ENCODE results near the gene PLA1A. TPM values are rescaled to one million over a fixed set of nuclear protein-coding genes. Genes with fewer than 3 reads are reported as not detected.

The PLA1A gene
- total and polyA plus RNA-seq, 2 donors (not counting 1 experiment from before 2014, with no cell fraction given) = 0.27 to 0.28 TPM

DNA sequence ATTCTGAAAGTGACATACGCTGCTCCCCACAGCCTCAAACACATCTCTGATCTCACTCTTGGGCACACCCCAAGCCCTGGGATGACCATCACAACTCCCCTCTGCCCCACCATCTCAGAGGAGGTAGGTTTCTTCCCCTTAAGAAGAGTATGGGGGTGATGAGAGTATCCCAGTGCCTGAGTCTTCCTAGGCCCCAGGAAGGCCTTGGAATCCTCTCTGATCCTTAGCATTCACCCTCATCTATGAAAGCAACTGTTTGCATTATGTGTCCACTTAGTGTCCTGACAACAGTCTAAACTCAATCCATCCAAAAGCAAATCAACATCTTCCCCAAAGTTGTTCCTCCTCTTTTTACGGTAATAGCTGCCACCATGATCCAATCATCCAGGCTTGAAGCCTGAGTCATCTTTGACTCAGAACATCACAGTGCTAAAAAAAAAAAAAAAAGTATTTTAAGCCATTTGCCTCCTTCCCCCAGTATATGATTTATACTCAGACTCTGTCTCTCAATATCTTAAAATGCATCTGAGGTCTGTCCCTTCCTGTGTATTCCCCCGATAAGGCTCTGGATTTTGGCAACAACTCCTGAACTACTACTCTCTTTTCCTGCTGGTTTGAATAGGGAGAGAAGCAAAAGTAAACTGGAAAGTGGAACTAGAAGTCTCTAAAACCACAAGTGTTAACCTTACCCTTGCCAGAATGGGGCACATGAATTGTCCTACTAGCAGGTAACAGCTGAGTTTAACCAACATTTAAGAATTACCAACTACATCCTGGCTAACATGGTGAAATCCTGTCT is 40.2 kb downstream of the PLA1A start:
- Histone ChIP-seq H3K4me3 (ENCODE audit: control extremely low read depth in 1 of 5, extremely low read depth in 1 of 5, insufficient read depth in 1 of 5, low read depth in 2 of 5, low read length in 4 of 5) (peak overlapping the region in 2 of 5 experiments; percentile 29 to 30), H3K4me1 (ENCODE audit: control insufficient read depth in 2 of 2, insufficient read depth in 2 of 2, low read length in 2 of 2) (peaks cover 16 to 20% of the 10 kb centered on the region in 2 donors), H3K79me2 (ENCODE audit: control insufficient read depth, insufficient read depth, low read length) (no peaks in the 10 kb centered on the region), H3K27me3 (replicated peaks in 1 of 4; ENCODE audit: control extremely low read depth in 1 of 4, control insufficient read depth in 3 of 4, insufficient read depth in 4 of 4, low read length in 3 of 4) (no peaks in the 10 kb centered on the region), H3K9ac (ENCODE audit: low read length) (peak overlapping the region; percentile 31), H3K9me3 (ENCODE audit: control extremely low read depth in 1 of 3, control insufficient read depth in 2 of 3, insufficient read depth in 1 of 3, low read length in 2 of 3) (no peaks in the 10 kb centered on the region), H3K27ac (ENCODE audit: low read length in 2 of 2) (peak overlapping the region in 1 of 2 donors; percentile 65), H3K4me2 (replicated peaks; ENCODE audit: low read depth, low read length, poor library complexity, severe bottlenecking) (peak overlapping the region; percentile 61), H3K36me3 (replicated peaks in 1 of 2; ENCODE audit: control extremely low read depth in 1 of 2, control insufficient read depth in 1 of 2, extremely low read depth in 1 of 2, insufficient read depth in 2 of 2, low read length in 1 of 2) (peaks cover 0 to 4% of the 10 kb centered on the region in 2 experiments), H2AFZ (ENCODE audit: insufficient read depth, low read depth, low read length, poor library complexity, severe bottlenecking) (no peak overlapping the region), H4K20me1 (ENCODE audit: control insufficient read depth, insufficient read depth, low read length, poor library complexity, severe bottlenecking) (no peaks in the 10 kb centered on the region)
- peak; percentile 60 for ATAC-seq (ENCODE audit: low read depth)
- no peaks in the 10 kb centered on the region for H3K27me3 Mint-ChIP-seq
- peaks cover 4% of the 10 kb centered on the region for H3K9me3 Mint-ChIP-seq (ENCODE audit: insufficient read depth)
- no CpG with 5 or more reads among the region's 3 CpGs for WGBS (ENCODE audit: insufficient coverage)
- H3K27ac Mint-ChIP-seq = peak overlapping the region; percentile 97
- H3K4me1 Mint-ChIP-seq = peaks cover 24% of the 10 kb centered on the region
- H3K4me3 Mint-ChIP-seq = peak overlapping the region; percentile 85
- peak; percentile 65 for DNase-seq
- intact Hi-C loops (cut with micrococcal nuclease) = loop anchor here (1.0 to 2.0 kb wide), 2 partner anchors 62 to 79 kb away; partner anchors contain the start of gene CD80
- CTCF ChIA-PET = interaction anchor here (0.8 kb wide), 1 partner anchor 42 kb away, joined by 6 read pairs; no protein-coding TSS in a partner anchor
- POLR2A ChIA-PET = interaction anchor here (0.7 to 1.2 kb wide), 4 partner anchors 17 to 340 kb away, joined by 7 to 16 read pairs (median 11); no protein-coding TSS in a partner anchor
- TF ChIP-seq EZH2 (IDR thresholded peaks at IDR 0.05; ENCODE audit: borderline replicate concordance, insufficient read depth, low read depth, low read length, poor library complexity, severe bottlenecking) = no peak
- TF ChIP-seq, protein P1, sequence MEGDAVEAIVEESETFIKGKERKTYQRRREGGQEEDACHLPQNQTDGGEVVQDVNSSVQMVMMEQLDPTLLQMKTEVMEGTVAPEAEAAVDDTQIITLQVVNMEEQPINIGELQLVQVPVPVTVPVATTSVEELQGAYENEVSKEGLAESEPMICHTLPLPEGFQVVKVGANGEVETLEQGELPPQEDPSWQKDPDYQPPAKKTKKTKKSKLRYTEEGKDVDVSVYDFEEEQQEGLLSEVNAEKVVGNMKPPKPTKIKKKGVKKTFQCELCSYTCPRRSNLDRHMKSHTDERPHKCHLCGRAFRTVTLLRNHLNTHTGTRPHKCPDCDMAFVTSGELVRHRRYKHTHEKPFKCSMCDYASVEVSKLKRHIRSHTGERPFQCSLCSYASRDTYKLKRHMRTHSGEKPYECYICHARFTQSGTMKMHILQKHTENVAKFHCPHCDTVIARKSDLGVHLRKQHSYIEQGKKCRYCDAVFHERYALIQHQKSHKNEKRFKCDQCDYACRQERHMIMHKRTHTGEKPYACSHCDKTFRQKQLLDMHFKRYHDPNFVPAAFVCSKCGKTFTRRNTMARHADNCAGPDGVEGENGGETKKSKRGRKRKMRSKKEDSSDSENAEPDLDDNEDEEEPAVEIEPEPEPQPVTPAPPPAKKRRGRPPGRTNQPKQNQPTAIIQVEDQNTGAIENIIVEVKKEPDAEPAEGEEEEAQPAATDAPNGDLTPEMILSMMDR (IDR thresholded peaks at IDR 0.05) = no peak
